ENCODE results near the gene CDC45. TPM values are rescaled to one million over a fixed set of nuclear protein-coding genes. Genes with fewer than 3 reads are reported as not detected.

CDC45 gene
- total and polyA plus RNA-seq, 10 donors = 1.5 to 7.3 (median 4.9) TPM

- intact Hi-C loops (cut with DNase I; ENCODE audit: low total_unique reads) = no loop called here
- Histone ChIP-seq H3K36me3 (peaks cover 5 to 100% (median 75%) of the 10 kb centered on the region in 6 donors), H3K9me3 (no peaks in the 10 kb centered on the region), H3K27me3 (replicated peaks in 1 of 7) (no peaks in the 10 kb centered on the region), H3K4me1 (no peaks in the 10 kb centered on the region), H3K27ac (no peak overlapping the region), H3K4me3 (no peak overlapping the region)
- TF ChIP-seq POLR2A (IDR thresholded peaks at IDR 0.05) (no peak), CTCF (IDR thresholded peaks at IDR 0.05 in 8 of 11, conservative IDR thresholded peaks at IDR 0.05 in 3 of 11) (no peak), POLR2AphosphoS5 (IDR thresholded peaks at IDR 0.05) (no peak)
- 87 to 98% (median 93%) methylated on average over 2 of the region's 2 CpGs for WGBS, 5 donors
- no peak for DNase-seq
Measured at GRCh38 chr22:19460036-19460435, 19.7 kb upstream of the CDC45 start.

- no peak for DNase-seq
- Histone ChIP-seq H3K4me3 (no peak overlapping the region), H3K4me1 (no peaks in the 10 kb centered on the region), H3K9me3 (no peaks in the 10 kb centered on the region), H3K27me3 (replicated peaks in 1 of 7) (no peaks in the 10 kb centered on the region), H3K36me3 (peaks cover 5 to 100% (median 75%) of the 10 kb centered on the region in 6 donors), H3K27ac (no peak overlapping the region)
- WGBS, 5 donors = 86 to 95% (median 91%) methylated on average over 1 of the region's 1 CpG
- intact Hi-C loops (cut with DNase I; ENCODE audit: low total_unique reads) = no loop called here
- no peak for TF ChIP-seq POLR2A (IDR thresholded peaks at IDR 0.05)
- no peak for TF ChIP-seq CTCF (IDR thresholded peaks at IDR 0.05 in 8 of 11, conservative IDR thresholded peaks at IDR 0.05 in 3 of 11)
- TF ChIP-seq POLR2AphosphoS5 (IDR thresholded peaks at IDR 0.05) = no peak
Measured at GRCh38 chr22:19461506-19461905, 18.2 kb upstream of the CDC45 start.

- H3K4me3 ChIP-seq = no peak overlapping the region
- TF ChIP-seq POLR2A (IDR thresholded peaks at IDR 0.05) (no peak), CTCF (IDR thresholded peaks at IDR 0.05 in 8 of 11, conservative IDR thresholded peaks at IDR 0.05 in 3 of 11) (no peak), POLR2AphosphoS5 (IDR thresholded peaks at IDR 0.05) (no peak)
- H3K27me3 ChIP-seq (replicated peaks in 1 of 7) = no peaks in the 10 kb centered on the region
- no peak overlapping the region for H3K27ac ChIP-seq
- WGBS, 5 donors = 94 to 98% (median 96%) methylated on average over 1 of the region's 1 CpG
- H3K36me3 ChIP-seq = peaks cover 8 to 100% (median 76%) of the 10 kb centered on the region in 6 donors
- intact Hi-C loops (cut with DNase I; ENCODE audit: low total_unique reads) = no loop called here
- no peak for DNase-seq
- H3K4me1 ChIP-seq = no peaks in the 10 kb centered on the region
- H3K9me3 ChIP-seq = no peaks in the 10 kb centered on the region
Measured at GRCh38 chr22:19463008-19463407, 16.7 kb upstream of the CDC45 start.

GRCh38 chr22:19463491-19464469 is 15.9 kb upstream of the CDC45 start:
- H3K4me1 ChIP-seq = no peaks in the 10 kb centered on the region
- no peak overlapping the region for H3K27ac ChIP-seq
- no peak for TF ChIP-seq POLR2A (IDR thresholded peaks at IDR 0.05)
- no peak for TF ChIP-seq POLR2AphosphoS5 (IDR thresholded peaks at IDR 0.05)
- TF ChIP-seq CTCF (IDR thresholded peaks at IDR 0.05 in 8 of 11, conservative IDR thresholded peaks at IDR 0.05 in 3 of 11) = no peak
- no peak overlapping the region for H3K4me3 ChIP-seq
- intact Hi-C loops (cut with DNase I; ENCODE audit: low total_unique reads) = no loop called here
- no peak for DNase-seq
- WGBS, 5 donors = 74 to 86% (median 80%) methylated on average over 7 of the region's 7 CpGs
- peaks cover 8 to 100% (median 79%) of the 10 kb centered on the region in 6 donors for H3K36me3 ChIP-seq
- H3K27me3 ChIP-seq (replicated peaks in 1 of 7) = no peaks in the 10 kb centered on the region
- no peaks in the 10 kb centered on the region for H3K9me3 ChIP-seq
